Measurements from ENCODE around the gene CLRN2. TPM values are rescaled to one million over a fixed set of nuclear protein-coding genes. Genes with fewer than 3 reads are reported as not detected.
A peak's percentile ranks its signal among the peaks of the same experiment; 100 is the strongest.

Gene CLRN2
- total and polyA plus RNA-seq, 9 of the 15 experiments (the other 6 are each of a cell fraction or from before 2014, with no cell fraction given): not detected

- in situ Hi-C loops (cut with MboI) (no loop called here), intact Hi-C loops (cut with micrococcal nuclease) (loop anchor here (2.0 kb wide), 1 partner anchor 65 kb away; the partner anchor contains the start of gene LAP3)
- Histone ChIP-seq H3K9ac (ENCODE audit: insufficient read depth in 1 of 2, low read depth in 2 of 2, low read length in 2 of 2) (peak within 1 kb of the TSS; percentile 86 to 90), H3K27ac (ENCODE audit: extremely low read depth, low read depth, low read length) (peak within 1 kb of the TSS; percentile 71), H4K20me1 (replicated peaks; ENCODE audit: control insufficient read depth, insufficient read depth, low read length) (peaks cover 4% of the 10 kb centered on the region; the same call in 1 of the 2 replicates), H3K27me3 (ENCODE audit: control insufficient read depth in 2 of 2, insufficient read depth in 2 of 2, low read length in 2 of 2) (peaks cover 11 to 14% of the 10 kb centered on the region in 2 experiments; a peak in 4 of 5 replicates), H3K36me3 (ENCODE audit: control insufficient read depth, insufficient read depth, low read length) (peaks cover 29% of the 10 kb centered on the region; the same call in 2 of the 3 replicates), H3K9me1 (ENCODE audit: control insufficient read depth, insufficient read depth, low read length) (no peaks in the 10 kb centered on the region), H3K4me3 (peak within 1 kb of the TSS; percentile 89), H3K4me2 (ENCODE audit: insufficient read depth, low read length) (peak within 1 kb of the TSS; percentile 92), H3K4me1 (replicated peaks in 1 of 2; ENCODE audit: control insufficient read depth in 2 of 2, insufficient read depth in 2 of 2, low read length in 2 of 2) (peaks cover 8 to 17% of the 10 kb centered on the region in 2 experiments; a peak in 4 of 5 replicates), H3K9me3 (replicated peaks; ENCODE audit: control insufficient read depth, insufficient read depth, low read depth, low read length) (no peaks in the 10 kb centered on the region), H2AFZ (ENCODE audit: low read depth, low read length) (peak within 1 kb of the TSS; percentile 92), H3K79me2 (ENCODE audit: control insufficient read depth, insufficient read depth, low read length) (peaks cover 19% of the 10 kb centered on the region)
- POLR2A ChIA-PET: interaction anchor here (0.6 to 2.0 kb wide), 4 partner anchors 19 to 298 kb away, joined by 3 to 7 read pairs (median 4); partner anchors contain the start of gene DCAF16
- CTCF ChIA-PET (ENCODE audit: low intra/inter-chr PET ratio): interaction anchor here (1.1 to 1.9 kb wide), 2 partner anchors 125 to 296 kb away, joined by 5 to 6 read pairs; no protein-coding TSS in a partner anchor
- peak; percentile 61 for FAIRE-seq
- BruUV-seq (replicated peaks): no TSS peak
- peak; percentile 97 for ATAC-seq
- peak; percentile 89 to 91 (median 90) for DNase-seq (ENCODE audit: extremely low read depth in 1 of 4, low spot score in 3 of 4)
- 1% methylated on average over 56 of the region's 65 CpGs for WGBS (ENCODE audit: insufficient coverage, low coverage, missing lambda C conversion rate)
- TF ChIP-seq ADNP (tag; IDR thresholded peaks at IDR 0.05) (no peak), POLR3G (IDR thresholded peaks at IDR 0.05; ENCODE audit: extremely low read depth, insufficient read length, insufficient replicate concordance) (no peak), FOXJ2 (tag; IDR thresholded peaks at IDR 0.05) (no peak), BRF2 (IDR thresholded peaks at IDR 0.05; ENCODE audit: borderline replicate concordance, insufficient read depth, insufficient read length) (no peak), SAFB (IDR thresholded peaks at IDR 0.05; ENCODE audit: borderline replicate concordance, low read depth, low read length) (0 out of 2 replicates have a peak, but pooled peaks have one; percentile 28), ZBTB33 (CRISPR knock-in tag; IDR thresholded peaks at IDR 0.05) (no peak), ZNF12 (CRISPR knock-in tag; IDR thresholded peaks at IDR 0.05) (no peak), ETS1 (conservative IDR thresholded peaks at IDR 0.05; ENCODE audit: control insufficient read depth, low read depth, low read length) (0 out of 2 replicates have a peak, but pooled peaks have one; percentile 29), ZNF277 (CRISPR knock-in tag; IDR thresholded peaks at IDR 0.05; ENCODE audit: borderline replicate concordance) (no peak), NR0B1 (IDR thresholded peaks at IDR 0.05; ENCODE audit: partially characterized antibody) (no peak), POLR2AphosphoS5 (IDR thresholded peaks at IDR 0.05; ENCODE audit: control insufficient read depth, insufficient read depth, low read depth, low read length) (no peak), DIDO1 (tag; IDR thresholded peaks at IDR 0.05; ENCODE audit: low read depth) (no peak)
Observed at GRCh38 chr4:17511950-17512795, 2.8 kb upstream of the CLRN2 start, which contains the start of gene QDPR. TSS of gene QDPR (minus strand) at chr4:17512090. CDS start at chr4:17512054, 36 bp downstream.

All from K562 (cell line).